Vagina (tissue), 2 donors: ENCODE measurements around the gene TKTL1.

Experiments used
- POLR2A ChIP-seq, 2 donors: fragments of 450-650 bp; IDR thresholded peaks; one replicate each; pipeline ENCODE4 v1.6.1; 2017; ENCODE audit warnings: antibody characterized with exemption in 2 of 2, mild to moderate bottlenecking in 2 of 2, moderate library complexity in 2 of 2
- POLR2AphosphoS5 ChIP-seq, 2 donors: sonication (generic); formaldehyde crosslinking; IDR thresholded peaks; one replicate each; pipeline ENCODE4 v1.9.0; 2017; ENCODE audit warnings: antibody characterized with exemption in 2 of 2, mild to moderate bottlenecking in 2 of 2, low read depth in 1 of 2; ENCODE audit not compliant: insufficient read depth in 1 of 2
- TF ChIP-seq, protein P1 (sequence below), 3 experiments: fragments of 450-650 bp in 2 of 3; fragments of 200-600 bp in 1 of 3; sonication (generic) in 1 of 3; IDR thresholded peaks; one replicate each; pipeline ENCODE4 v1.5.1; 2017 to 2019; ENCODE audit warnings: antibody characterized with exemption in 3 of 3, mild to moderate bottlenecking in 2 of 3, moderate library complexity in 2 of 3

GRCh38 chrX:154333837-154334271 is 38.3 kb downstream of the TKTL1 start:
- TF ChIP-seq, protein P1, sequence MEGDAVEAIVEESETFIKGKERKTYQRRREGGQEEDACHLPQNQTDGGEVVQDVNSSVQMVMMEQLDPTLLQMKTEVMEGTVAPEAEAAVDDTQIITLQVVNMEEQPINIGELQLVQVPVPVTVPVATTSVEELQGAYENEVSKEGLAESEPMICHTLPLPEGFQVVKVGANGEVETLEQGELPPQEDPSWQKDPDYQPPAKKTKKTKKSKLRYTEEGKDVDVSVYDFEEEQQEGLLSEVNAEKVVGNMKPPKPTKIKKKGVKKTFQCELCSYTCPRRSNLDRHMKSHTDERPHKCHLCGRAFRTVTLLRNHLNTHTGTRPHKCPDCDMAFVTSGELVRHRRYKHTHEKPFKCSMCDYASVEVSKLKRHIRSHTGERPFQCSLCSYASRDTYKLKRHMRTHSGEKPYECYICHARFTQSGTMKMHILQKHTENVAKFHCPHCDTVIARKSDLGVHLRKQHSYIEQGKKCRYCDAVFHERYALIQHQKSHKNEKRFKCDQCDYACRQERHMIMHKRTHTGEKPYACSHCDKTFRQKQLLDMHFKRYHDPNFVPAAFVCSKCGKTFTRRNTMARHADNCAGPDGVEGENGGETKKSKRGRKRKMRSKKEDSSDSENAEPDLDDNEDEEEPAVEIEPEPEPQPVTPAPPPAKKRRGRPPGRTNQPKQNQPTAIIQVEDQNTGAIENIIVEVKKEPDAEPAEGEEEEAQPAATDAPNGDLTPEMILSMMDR (IDR thresholded peaks at IDR 0.05) = no peak
- TF ChIP-seq POLR2A (IDR thresholded peaks at IDR 0.05) (no peak), POLR2AphosphoS5 (IDR thresholded peaks at IDR 0.05; ENCODE audit: insufficient read depth in 1 of 2, low read depth in 1 of 2) (no peak)
